Neuronal stem cell (in vitro differentiated cells): Measurements from ENCODE around the gene SMARCE1.

Experiments used
- DNase-seq: peaks from one replicate; pipeline ENCODE4 v3.0.0-alpha.2; 2013; ENCODE audit warnings: low spot score
- H2AFZ ChIP-seq: one replicate; pipeline ENCODE4 v1.6.1; 2013; ENCODE audit warnings: mild to moderate bottlenecking, low read length, inconsistent platforms
- H2AK5ac ChIP-seq: 2 replicates; pipeline ENCODE4 v1.6.1; 2013; ENCODE audit warnings: low read depth, mild to moderate bottlenecking, inconsistent platforms, low read length, moderate library complexity, mixed read lengths
- H2BK120ac ChIP-seq: 2 replicates; pipeline ENCODE4 v1.6.1; 2013; ENCODE audit warnings: low read depth, mild to moderate bottlenecking, inconsistent platforms, low read length, moderate library complexity, mixed read lengths
- H2BK12ac ChIP-seq: one replicate; pipeline ENCODE4 v1.6.1; 2013; ENCODE audit warnings: low read length, inconsistent platforms
- H2BK15ac ChIP-seq: 2 replicates; pipeline ENCODE4 v1.6.1; 2013; ENCODE audit warnings: mild to moderate bottlenecking, low read length, inconsistent platforms, mixed read lengths
- H2BK5ac ChIP-seq: one replicate; pipeline ENCODE4 v1.6.1; 2013; ENCODE audit warnings: inconsistent platforms, mild to moderate bottlenecking, low read length, moderate library complexity
- H3K14ac ChIP-seq: one replicate; pipeline ENCODE4 v1.6.1; 2013; ENCODE audit warnings: low read length, inconsistent platforms
- H3K18ac ChIP-seq: 2 replicates; pipeline ENCODE4 v1.6.1; 2013; ENCODE audit warnings: low read length, inconsistent platforms
- H3K23ac ChIP-seq: 2 replicates; pipeline ENCODE4 v1.6.1; 2013; ENCODE audit warnings: low read depth, mild to moderate bottlenecking, mixed read lengths, low read length, inconsistent platforms; ENCODE audit not compliant: poor library complexity
- H3K27ac ChIP-seq: replicated peaks from 3 replicates; pipeline ENCODE4 v1.5.1; 2013; ENCODE audit warnings: low read length, inconsistent platforms
- H3K27me3 ChIP-seq, 3 experiments: 2 replicates each; pipeline ENCODE4 v1.6.1; 2013; ENCODE audit warnings: low read length in 3 of 3, mild to moderate bottlenecking in 2 of 3, inconsistent platforms in 1 of 3, low read depth in 1 of 3, mixed read lengths in 1 of 3, moderate library complexity in 1 of 3; ENCODE audit not compliant: control insufficient read depth in 3 of 3, insufficient read depth in 3 of 3
- H3K36me3 ChIP-seq, 2 donors: replicated peaks in 1 of 2; 2 replicates each; pipeline ENCODE4 v1.6.1; 2013; ENCODE audit warnings: low read length in 2 of 2; ENCODE audit not compliant: control insufficient read depth in 2 of 2, insufficient read depth in 2 of 2
- H3K4ac ChIP-seq: 2 replicates; pipeline ENCODE4 v1.6.1; 2013; ENCODE audit warnings: inconsistent platforms, mild to moderate bottlenecking, low read length, moderate library complexity
- H3K4me1 ChIP-seq, 2 donors: 1 replicate in 1 of 2; 2 replicates in 1 of 2; pipeline ENCODE4 v1.6.1; 2013; ENCODE audit warnings: low read length in 2 of 2, low read depth in 1 of 2; ENCODE audit not compliant: control insufficient read depth in 2 of 2, insufficient read depth in 1 of 2
- H3K4me2 ChIP-seq: one replicate; pipeline ENCODE4 v1.6.1; 2013; ENCODE audit warnings: mild to moderate bottlenecking, low read length, inconsistent platforms; ENCODE audit not compliant: insufficient read depth, poor library complexity, severe bottlenecking
- H3K4me3 ChIP-seq, 2 donors: 2 replicates each; pipeline ENCODE4 v1.5.1; 2013; ENCODE audit warnings: low read length in 2 of 2, mild to moderate bottlenecking in 2 of 2, inconsistent platforms in 1 of 2, moderate library complexity in 1 of 2
- H3K79me1 ChIP-seq: one replicate; pipeline ENCODE4 v1.6.1; 2013; ENCODE audit warnings: low read depth, mild to moderate bottlenecking, inconsistent platforms, low read length, moderate library complexity
- H3K9ac ChIP-seq: one replicate; pipeline ENCODE4 v1.6.1; 2013; ENCODE audit warnings: mild to moderate bottlenecking, low read depth, low read length, inconsistent platforms; ENCODE audit not compliant: poor library complexity
- H3K9me3 ChIP-seq, 2 donors: replicated peaks in 1 of 2; 2 replicates each; pipeline versions ENCODE3 to v1.6.1; 2013; ENCODE audit warnings: low read length in 2 of 2, mild to moderate bottlenecking in 2 of 2, inconsistent platforms in 1 of 2, low read depth in 1 of 2, mixed read lengths in 1 of 2, moderate library complexity in 1 of 2; ENCODE audit not compliant: control insufficient read depth in 2 of 2, insufficient read depth in 1 of 2
- H4K8ac ChIP-seq: one replicate; pipeline ENCODE4 v1.6.1; 2013; ENCODE audit warnings: low read depth, mild to moderate bottlenecking, inconsistent platforms, low read length, moderate library complexity
- H4K91ac ChIP-seq: one replicate; pipeline ENCODE4 v1.6.1; 2013; ENCODE audit warnings: low read length, low read depth, mild to moderate bottlenecking, inconsistent platforms; ENCODE audit not compliant: poor library complexity
- WGBS, 2 donors: extraction: QIAGEN DNeasy Blood & Tissue Kit; methylation state at CpG; one replicate each; pipeline ENCODE4 v1.1.7; 2013; ENCODE audit warnings: missing lambda C conversion rate in 2 of 2, mixed read lengths in 1 of 2; ENCODE audit not compliant: insufficient read length in 2 of 2, insufficient replicate concordance in 1 of 2; ENCODE audit errors: extremely low coverage in 2 of 2; 5-methylcytosine and 5-hydroxymethylcytosine counted together

SMARCE1 gene

DNA sequence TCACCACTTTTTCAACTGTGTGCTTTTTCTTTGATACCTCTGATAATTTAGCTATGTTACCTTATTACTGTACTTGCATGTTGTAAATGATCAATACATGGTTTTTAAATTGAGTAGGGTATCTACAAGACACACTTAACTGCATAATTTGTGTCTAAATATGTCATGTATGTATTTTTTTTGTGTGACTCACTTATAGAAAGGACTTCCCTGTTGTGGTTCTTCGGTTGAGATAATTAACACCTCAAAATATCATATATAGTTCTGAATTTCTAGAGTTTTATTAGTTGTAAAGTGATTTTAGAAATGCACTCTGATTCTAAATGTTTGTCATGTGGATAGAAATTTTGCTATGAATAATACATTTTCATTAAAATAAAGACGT is 31.9 kb upstream of the SMARCE1 start:
- no peak overlapping the region for H3K27ac ChIP-seq
- H4K8ac ChIP-seq, result no peak overlapping the region
- H3K79me1 ChIP-seq, result no peaks in the 10 kb centered on the region
- no peak overlapping the region for H3K4me3 ChIP-seq
- no peak overlapping the region for H2BK15ac ChIP-seq
- no peak overlapping the region for H3K4me2 ChIP-seq
- H2AK5ac ChIP-seq, result no peak overlapping the region
- no peak overlapping the region for H3K23ac ChIP-seq
- no peak overlapping the region for H4K91ac ChIP-seq
- DNase-seq, result no peak
- no peak overlapping the region for H2BK12ac ChIP-seq
- peaks cover 0 to 1% of the 10 kb centered on the region in 2 donors for H3K9me3 ChIP-seq
- no peak overlapping the region for H3K18ac ChIP-seq
- no peaks in the 10 kb centered on the region for H3K36me3 ChIP-seq
- no peak overlapping the region for H2AFZ ChIP-seq
- no peak overlapping the region for H2BK120ac ChIP-seq
- no peaks in the 10 kb centered on the region for H3K4me1 ChIP-seq
- no peak overlapping the region for H3K9ac ChIP-seq
- no peak overlapping the region for H3K14ac ChIP-seq
- no peak overlapping the region for H2BK5ac ChIP-seq
- H3K27me3 ChIP-seq, result peaks cover 0 to 34% (median 0%) of the 10 kb centered on the region in 3 experiments
- no CpG with 5 or more reads among the region's 2 CpGs for WGBS, 2 donors
- no peak overlapping the region for H3K4ac ChIP-seq

DNA sequence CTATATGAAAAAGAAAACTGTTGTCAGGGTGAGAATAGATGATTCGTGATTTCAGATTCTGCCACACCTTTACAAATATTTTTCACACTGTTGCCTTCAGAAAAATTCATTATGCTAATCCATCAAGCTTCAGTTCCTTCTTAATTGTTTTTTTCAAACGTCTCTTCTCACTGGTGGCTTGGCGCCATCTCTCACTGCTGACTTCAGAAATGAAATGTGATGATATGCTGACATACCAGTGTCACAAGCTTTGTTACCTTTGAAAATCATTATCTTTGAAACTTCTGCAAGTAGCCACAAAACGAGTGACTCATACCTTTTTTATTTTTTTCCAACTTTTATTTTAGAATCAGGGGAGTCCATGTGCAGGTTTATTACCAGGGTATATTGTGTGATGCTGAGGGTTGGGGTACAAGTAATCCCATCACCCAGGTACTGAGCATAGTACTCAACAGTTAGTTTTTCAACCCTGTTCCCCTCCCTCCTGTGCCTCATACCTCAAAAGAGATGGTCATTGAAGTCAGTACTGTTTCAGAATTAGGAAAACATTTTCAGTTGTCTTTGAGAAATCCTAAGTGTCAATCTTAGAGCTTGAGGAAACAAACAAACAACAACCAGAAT is 31.4 kb upstream of the SMARCE1 start:
- Histone ChIP-seq H2AFZ (no peak overlapping the region), H3K4ac (no peak overlapping the region), H3K18ac (no peak overlapping the region), H4K8ac (no peak overlapping the region), H3K14ac (no peak overlapping the region), H3K27me3 (peaks cover 0 to 37% (median 0%) of the 10 kb centered on the region in 3 experiments), H3K23ac (no peak overlapping the region), H3K4me3 (no peak overlapping the region), H3K79me1 (no peaks in the 10 kb centered on the region), H3K4me1 (no peaks in the 10 kb centered on the region), H2AK5ac (no peak overlapping the region), H2BK120ac (no peak overlapping the region), H3K9me3 (no peaks in the 10 kb centered on the region), H3K27ac (no peak overlapping the region), H3K4me2 (no peak overlapping the region), H3K9ac (no peak overlapping the region), H2BK5ac (no peak overlapping the region), H2BK12ac (no peak overlapping the region), H4K91ac (no peak overlapping the region), H2BK15ac (no peak overlapping the region), H3K36me3 (no peaks in the 10 kb centered on the region)
- no CpG with 5 or more reads among the region's 4 CpGs for WGBS, 2 donors
- DNase-seq, result no peak

DNA sequence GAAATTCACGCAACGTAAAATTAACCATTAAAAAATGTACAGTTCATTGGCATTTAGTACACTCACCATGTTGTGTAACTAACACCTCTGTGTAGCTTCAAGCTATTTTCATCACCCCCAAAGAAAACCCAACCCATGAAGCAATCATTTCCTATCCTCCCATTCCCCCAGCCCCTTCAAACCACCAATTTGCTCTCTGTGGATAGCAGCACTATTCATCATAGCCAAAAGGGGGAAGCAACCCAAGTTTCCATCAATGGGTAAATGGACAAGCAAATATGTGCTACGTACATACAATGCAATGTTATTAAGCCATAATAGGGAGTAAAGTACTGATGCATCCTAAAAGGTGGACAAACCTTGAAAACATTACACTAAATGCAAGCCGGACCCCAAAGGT is 28.3 kb upstream of the SMARCE1 start:
- H3K23ac ChIP-seq, result no peak overlapping the region
- no peak overlapping the region for H3K4me2 ChIP-seq
- H2BK5ac ChIP-seq, result no peak overlapping the region
- no peaks in the 10 kb centered on the region for H3K9me3 ChIP-seq
- no peak overlapping the region for H2BK120ac ChIP-seq
- H3K18ac ChIP-seq, result no peak overlapping the region
- DNase-seq, result no peak
- H3K79me1 ChIP-seq, result no peaks in the 10 kb centered on the region
- peaks cover 0 to 46% (median 0%) of the 10 kb centered on the region in 3 experiments for H3K27me3 ChIP-seq
- H3K36me3 ChIP-seq, result no peaks in the 10 kb centered on the region
- H3K27ac ChIP-seq, result no peak overlapping the region
- no peak overlapping the region for H3K14ac ChIP-seq
- peaks cover 0 to 5% of the 10 kb centered on the region in 2 donors for H3K4me1 ChIP-seq
- no peak overlapping the region for H3K4me3 ChIP-seq
- no peak overlapping the region for H4K8ac ChIP-seq
- H3K4ac ChIP-seq, result no peak overlapping the region
- WGBS, 2 donors, result no CpG with 5 or more reads among the region's 4 CpGs
- H2AFZ ChIP-seq, result no peak overlapping the region
- H3K9ac ChIP-seq, result no peak overlapping the region
- H2BK15ac ChIP-seq, result no peak overlapping the region
- H2BK12ac ChIP-seq, result no peak overlapping the region
- H4K91ac ChIP-seq, result no peak overlapping the region
- H2AK5ac ChIP-seq, result no peak overlapping the region

DNA sequence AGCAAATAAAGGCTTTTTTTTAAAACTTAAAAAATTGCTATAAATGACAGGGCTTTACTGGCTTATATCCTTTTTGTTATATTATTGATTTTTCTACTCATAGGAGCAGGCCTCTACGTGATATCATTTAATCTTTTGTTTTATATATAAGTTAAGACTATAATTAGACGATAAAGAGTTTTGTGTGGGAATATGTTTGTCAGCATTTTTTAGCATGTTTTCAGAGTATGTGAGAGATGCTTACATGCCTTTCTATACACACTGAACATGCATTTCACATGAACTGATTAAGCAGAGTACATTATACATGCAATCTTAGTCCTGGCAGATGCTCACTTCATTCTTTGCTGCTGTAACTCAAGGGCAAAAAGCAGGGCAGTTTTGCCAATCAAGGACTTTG is 25.0 kb upstream of the SMARCE1 start:
- no peak overlapping the region for H3K23ac ChIP-seq
- no peak overlapping the region for H3K27ac ChIP-seq
- no peaks in the 10 kb centered on the region for H3K36me3 ChIP-seq
- H3K27me3 ChIP-seq, result peaks cover 0 to 51% (median 0%) of the 10 kb centered on the region in 3 experiments
- no peak overlapping the region for H4K91ac ChIP-seq
- H3K79me1 ChIP-seq, result no peaks in the 10 kb centered on the region
- no peak overlapping the region for H4K8ac ChIP-seq
- no peak overlapping the region for H2BK12ac ChIP-seq
- no peak overlapping the region for H3K4me2 ChIP-seq
- H2AFZ ChIP-seq, result no peak overlapping the region
- H3K18ac ChIP-seq, result no peak overlapping the region
- no peak overlapping the region for H3K4ac ChIP-seq
- H3K9me3 ChIP-seq, result no peaks in the 10 kb centered on the region
- no peak overlapping the region for H3K9ac ChIP-seq
- WGBS, 2 donors, result 100% methylated on average over 1 of the region's 2 CpGs; no CpG with 5 or more reads in 1 of the 2 donors
- no peak overlapping the region for H3K4me3 ChIP-seq
- H2BK120ac ChIP-seq, result no peak overlapping the region
- DNase-seq, result no peak
- no peak overlapping the region for H2BK5ac ChIP-seq
- H3K4me1 ChIP-seq, result peaks cover 0 to 5% of the 10 kb centered on the region in 2 donors
- H3K14ac ChIP-seq, result no peak overlapping the region
- no peak overlapping the region for H2AK5ac ChIP-seq
- H2BK15ac ChIP-seq, result no peak overlapping the region
